SK-N-MC (cell line): ENCODE results near the gene ZNF366.

ENCODE experiments used
- DNase-seq: peaks from one replicate; pipeline ENCODE4 v3.0.0-alpha.2; 2011; ENCODE audit warnings: low read depth, low spot score
- H3K27ac ChIP-seq: fragments of 200-600 bp; sonication (generic); 2 replicates; pipeline ENCODE4 v1.5.1; 2016; ENCODE audit warnings: mixed run types
- H3K36me3 ChIP-seq: fragments of 200-600 bp; sonication (generic); 2 replicates; pipeline ENCODE4 v1.6.1; 2017; ENCODE audit warnings: antibody characterized with exemption, low read length, mixed read lengths; ENCODE audit not compliant: insufficient read depth
- H3K4me3 ChIP-seq: fragments of 200-600 bp; sonication (generic); 2 replicates; pipeline ENCODE4 v1.5.1; 2016
- H3K9ac ChIP-seq: fragments of 200-600 bp; sonication (generic); 2 replicates; pipeline ENCODE4 v1.8.0; 2017; ENCODE audit warnings: mixed run types, mixed read lengths; ENCODE audit not compliant: insufficient read length
- H3K9me3 ChIP-seq: fragments of 200-600 bp; sonication (generic); 2 replicates; pipeline ENCODE4 v1.6.1; 2017; ENCODE audit warnings: low read depth, mild to moderate bottlenecking, antibody characterized with exemption, low read length, moderate library complexity, mixed read lengths
- EZH2 ChIP-seq: fragments of 200-600 bp; sonication (generic); IDR thresholded peaks from one replicate; pipeline ENCODE4 v1.6.1; 2017; ENCODE audit warnings: antibody characterized with exemption
- FOXP2 ChIP-seq: optimal IDR thresholded peaks from 2 replicates; pipeline ENCODE3; 2011; ENCODE audit warnings: mild to moderate bottlenecking, moderate library complexity; ENCODE audit not compliant: insufficient read depth; ENCODE audit errors: extremely low read length, control extremely low read depth
- POLR2AphosphoS5 ChIP-seq: IDR thresholded peaks from 2 replicates; pipeline ENCODE4 v1.6.1; 2012; ENCODE audit warnings: mild to moderate bottlenecking, low read depth, low read length, borderline replicate concordance

ZNF366 gene, protein sequence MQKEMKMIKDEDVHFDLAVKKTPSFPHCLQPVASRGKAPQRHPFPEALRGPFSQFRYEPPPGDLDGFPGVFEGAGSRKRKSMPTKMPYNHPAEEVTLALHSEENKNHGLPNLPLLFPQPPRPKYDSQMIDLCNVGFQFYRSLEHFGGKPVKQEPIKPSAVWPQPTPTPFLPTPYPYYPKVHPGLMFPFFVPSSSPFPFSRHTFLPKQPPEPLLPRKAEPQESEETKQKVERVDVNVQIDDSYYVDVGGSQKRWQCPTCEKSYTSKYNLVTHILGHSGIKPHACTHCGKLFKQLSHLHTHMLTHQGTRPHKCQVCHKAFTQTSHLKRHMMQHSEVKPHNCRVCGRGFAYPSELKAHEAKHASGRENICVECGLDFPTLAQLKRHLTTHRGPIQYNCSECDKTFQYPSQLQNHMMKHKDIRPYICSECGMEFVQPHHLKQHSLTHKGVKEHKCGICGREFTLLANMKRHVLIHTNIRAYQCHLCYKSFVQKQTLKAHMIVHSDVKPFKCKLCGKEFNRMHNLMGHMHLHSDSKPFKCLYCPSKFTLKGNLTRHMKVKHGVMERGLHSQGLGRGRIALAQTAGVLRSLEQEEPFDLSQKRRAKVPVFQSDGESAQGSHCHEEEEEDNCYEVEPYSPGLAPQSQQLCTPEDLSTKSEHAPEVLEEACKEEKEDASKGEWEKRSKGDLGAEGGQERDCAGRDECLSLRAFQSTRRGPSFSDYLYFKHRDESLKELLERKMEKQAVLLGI

GRCh38 chr5:72507231-72507906 is at the start of gene ZNF366:
Gene ZNF366 (minus strand): TSS chr5:72507410. CDS start chr5:72461496, 45,914 bp downstream.
- TF ChIP-seq POLR2AphosphoS5 (no peak), FOXP2 (no peak), EZH2 (no peak)
- H3K27ac ChIP-seq = no peak within 1 kb of the TSS
- no peak within 1 kb of the TSS for H3K9ac ChIP-seq
- H3K9me3 ChIP-seq = no peaks in the 10 kb centered on the region
- DNase-seq = no peak
- no peaks in the 10 kb centered on the region for H3K36me3 ChIP-seq
- H3K4me3 ChIP-seq = no peak within 1 kb of the TSS

GRCh38 chr5:72556351-72557166 is 49.3 kb upstream of the ZNF366 start:
- peak; percentile 22 for DNase-seq
- Histone ChIP-seq H3K9ac (peak overlapping the region; percentile 62), H3K36me3 (no peaks in the 10 kb centered on the region), H3K9me3 (no peaks in the 10 kb centered on the region), H3K4me3 (peak overlapping the region; percentile 71), H3K27ac (peak overlapping the region; percentile 87)
- TF ChIP-seq EZH2 (no peak), POLR2AphosphoS5 (peak; percentile 59)

DNA sequence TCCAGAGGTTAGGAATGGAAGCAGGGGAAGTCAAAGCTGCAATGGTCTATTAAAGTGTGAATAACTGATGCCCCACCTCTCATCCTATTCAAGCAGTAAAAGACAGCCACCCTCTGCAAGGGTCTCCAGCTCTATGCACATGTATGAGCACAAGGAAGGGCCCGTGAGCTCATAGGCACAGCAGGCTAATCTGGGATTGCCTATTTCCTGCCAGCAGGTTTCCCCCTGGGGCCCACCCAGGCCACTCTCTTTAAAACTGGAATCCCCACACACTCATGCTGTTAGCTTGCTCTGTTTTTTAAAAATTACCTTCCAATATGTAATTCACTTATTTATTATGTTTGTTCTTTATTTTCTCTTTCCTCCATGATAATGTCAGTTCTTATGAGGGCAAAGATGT is 48.7 kb upstream of the ZNF366 start:
- peak; percentile 39 for DNase-seq

DNA sequence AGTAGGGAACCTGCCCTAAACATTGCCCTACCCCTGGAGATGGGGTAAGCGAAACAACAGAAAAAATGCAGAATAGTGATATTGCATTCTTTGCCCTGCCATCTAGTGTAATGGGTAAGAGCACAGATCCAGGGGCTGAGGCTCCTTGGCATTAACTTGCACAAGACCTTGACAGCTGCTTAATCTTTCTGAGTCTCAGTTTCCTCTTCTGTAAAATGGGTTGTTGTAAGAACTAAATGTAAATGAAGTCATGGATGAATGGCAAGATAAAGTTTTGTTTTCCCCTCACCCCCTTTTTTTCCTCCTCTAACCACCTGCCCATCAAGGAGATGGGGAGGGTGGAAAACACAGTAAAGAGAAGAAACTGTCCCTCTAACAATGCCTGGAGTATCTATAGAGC is 47.7 kb upstream of the ZNF366 start:
- TF ChIP-seq EZH2 = no peak

More for the DNA sequence above, 48.7 kb upstream of the ZNF366 start:
- peak overlapping the region; percentile 87 for H3K27ac ChIP-seq
- no peaks in the 10 kb centered on the region for H3K9me3 ChIP-seq
- peak overlapping the region; percentile 62 for H3K9ac ChIP-seq
- H3K36me3 ChIP-seq = no peaks in the 10 kb centered on the region
- TF ChIP-seq FOXP2 (no peak), EZH2 (no peak), POLR2AphosphoS5 (no peak)
- peak overlapping the region; percentile 71 for H3K4me3 ChIP-seq

DNA sequence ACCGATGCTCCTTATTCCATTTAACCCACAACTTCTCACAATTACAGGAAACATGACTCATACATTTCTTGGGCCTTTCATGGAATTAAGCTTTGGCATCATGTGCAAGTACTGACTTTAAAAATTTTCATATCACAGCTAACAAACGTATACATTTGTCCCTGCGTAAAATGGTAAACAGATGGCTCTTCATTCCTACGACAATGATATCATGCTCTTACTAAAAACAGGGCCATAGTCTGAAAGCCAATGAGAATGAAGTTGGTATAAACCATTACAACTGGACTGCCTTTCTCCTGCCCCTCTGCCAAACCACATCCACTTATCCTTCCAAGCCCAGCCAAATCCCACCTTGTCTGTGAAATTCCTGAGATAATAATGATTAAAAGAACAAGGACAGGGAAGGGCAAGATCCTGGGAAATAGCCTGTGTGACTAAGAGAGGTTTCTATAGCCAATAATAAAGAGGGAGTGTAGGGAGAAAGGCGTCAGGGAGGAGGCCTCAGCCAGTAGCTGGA is 44.9 kb upstream of the ZNF366 start:
- H3K9me3 ChIP-seq = no peaks in the 10 kb centered on the region
- no peak overlapping the region for H3K27ac ChIP-seq
- no peaks in the 10 kb centered on the region for H3K36me3 ChIP-seq
- no peak overlapping the region for H3K9ac ChIP-seq
- no peak overlapping the region for H3K4me3 ChIP-seq
- DNase-seq = no peak
- TF ChIP-seq EZH2 (no peak), POLR2AphosphoS5 (no peak), FOXP2 (no peak)

More for the DNA sequence above, 47.7 kb upstream of the ZNF366 start:
- no peaks in the 10 kb centered on the region for H3K36me3 ChIP-seq
- H3K4me3 ChIP-seq = no peak overlapping the region
- H3K9me3 ChIP-seq = no peaks in the 10 kb centered on the region
- DNase-seq = no peak
- H3K9ac ChIP-seq = no peak overlapping the region
- H3K27ac ChIP-seq = no peak overlapping the region

DNA sequence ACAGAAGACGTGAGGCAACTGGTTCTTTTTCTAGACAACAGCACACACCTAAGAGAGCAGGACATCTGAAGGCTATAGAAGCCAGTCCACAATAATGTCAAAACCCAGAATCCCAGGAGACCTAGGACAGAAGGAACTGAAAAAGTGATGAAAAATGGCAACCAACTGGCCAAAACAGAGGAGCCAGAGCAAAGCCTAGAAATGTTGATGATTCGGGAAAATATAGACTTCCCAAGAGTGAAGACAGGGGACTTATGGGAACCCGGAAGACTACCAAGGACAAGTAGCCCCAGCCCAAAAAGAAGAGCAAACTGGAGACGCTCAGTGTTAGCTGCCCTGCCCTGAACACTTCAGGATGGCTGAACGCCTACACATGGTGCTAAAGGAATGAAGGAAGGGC is 43.4 kb upstream of the ZNF366 start:
- DNase-seq = no peak
- Histone ChIP-seq H3K36me3 (no peaks in the 10 kb centered on the region), H3K4me3 (no peak overlapping the region), H3K27ac (no peak overlapping the region), H3K9ac (no peak overlapping the region), H3K9me3 (no peaks in the 10 kb centered on the region; the same call in 1 of the 2 replicates)
- no peak for TF ChIP-seq FOXP2
- TF ChIP-seq EZH2 = no peak
- no peak for TF ChIP-seq POLR2AphosphoS5

DNA sequence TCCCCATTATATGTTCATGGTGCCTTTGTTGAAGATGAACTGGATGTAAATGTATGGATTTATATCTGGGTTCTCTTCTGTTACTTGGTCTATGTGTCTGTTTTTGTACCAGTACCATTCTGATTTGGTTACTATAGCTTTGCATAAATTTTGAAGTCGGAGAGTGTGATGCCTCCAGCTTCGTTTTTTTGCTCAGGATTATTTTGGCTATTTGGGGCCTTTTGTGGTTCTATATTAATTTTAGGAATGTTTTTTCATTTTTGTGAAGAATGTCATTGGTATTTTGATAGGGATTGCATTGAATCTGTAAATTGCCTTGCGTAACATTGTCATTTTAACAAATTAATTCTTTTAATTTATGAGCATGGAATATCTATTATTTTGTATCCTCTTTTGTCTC is 36.6 kb upstream of the ZNF366 start:
- Histone ChIP-seq H3K27ac (no peak overlapping the region), H3K9me3 (no peaks in the 10 kb centered on the region; the same call in 1 of the 2 replicates), H3K4me3 (no peak overlapping the region), H3K36me3 (no peaks in the 10 kb centered on the region), H3K9ac (no peak overlapping the region)
- TF ChIP-seq POLR2AphosphoS5 (no peak), EZH2 (no peak), FOXP2 (no peak)
- no peak for DNase-seq

- Histone ChIP-seq H3K36me3 (no peaks in the 10 kb centered on the region), H3K27ac (no peak overlapping the region), H3K4me3 (no peak overlapping the region), H3K9me3 (no peaks in the 10 kb centered on the region; the same call in 1 of the 2 replicates), H3K9ac (no peak overlapping the region)
- TF ChIP-seq POLR2AphosphoS5 (no peak), EZH2 (no peak), FOXP2 (no peak)
- no peak for DNase-seq
Observed at GRCh38 chr5:72543365-72543764, 36.2 kb upstream of the ZNF366 start.
